HEK293 (cell line): ENCODE results near the gene LBX2.

Experiments used
- MEIS1 ChIP-seq: sonication (generic); formaldehyde crosslinking; IDR thresholded peaks from 2 replicates; pipeline ENCODE4 v1.8.1; 2022; ENCODE audit warnings: missing genetic modification reagents, mild to moderate bottlenecking, borderline replicate concordance
- OVOL3 ChIP-seq: fragments of 450-650 bp; formaldehyde crosslinking; IDR thresholded peaks from 2 replicates; pipeline ENCODE4 v1.5.1; 2016; ENCODE audit warnings: missing biosample characterization, missing genetic modification characterization
- PBX3 ChIP-seq: sonication (generic); formaldehyde crosslinking; IDR thresholded peaks from 2 replicates; pipeline ENCODE4 v1.8.1; 2022; ENCODE audit warnings: mild to moderate bottlenecking, moderate library complexity, missing genetic modification reagents
- SP2 ChIP-seq: fragments of 450-650 bp; formaldehyde crosslinking; IDR thresholded peaks from 2 replicates; pipeline ENCODE4 v1.5.1; 2016; ENCODE audit warnings: missing biosample characterization, missing genetic modification characterization
- ZBTB17 ChIP-seq: fragments of 450-650 bp; formaldehyde crosslinking; IDR thresholded peaks from 2 replicates; pipeline ENCODE4 v1.5.1; 2016; ENCODE audit warnings: missing biosample characterization, missing genetic modification characterization
- ZFHX2 ChIP-seq: fragments of 450-650 bp; formaldehyde crosslinking; conservative IDR thresholded peaks from 2 replicates; pipeline ENCODE4 v1.5.1; 2016; ENCODE audit warnings: missing biosample characterization, missing genetic modification characterization
- ZFP37 ChIP-seq: fragments of 450-650 bp; formaldehyde crosslinking; IDR thresholded peaks from 2 replicates; pipeline ENCODE4 v1.5.1; 2016; ENCODE audit warnings: missing biosample characterization, missing genetic modification characterization
- ZNF114 ChIP-seq: fragments of 450-650 bp; formaldehyde crosslinking; IDR thresholded peaks from 2 replicates; pipeline ENCODE4 v1.5.0; 2017; ENCODE audit warnings: missing biosample characterization, missing genetic modification characterization
- ZNF133 ChIP-seq: fragments of 450-650 bp; formaldehyde crosslinking; IDR thresholded peaks from 2 replicates; pipeline ENCODE4 v1.5.1; 2016; ENCODE audit warnings: missing biosample characterization, missing genetic modification characterization
- ZNF169 ChIP-seq: fragments of 450-650 bp; formaldehyde crosslinking; IDR thresholded peaks from 2 replicates; pipeline ENCODE4 v1.5.1; 2016; ENCODE audit warnings: missing biosample characterization, missing genetic modification characterization
- ZNF2 ChIP-seq: fragments of 450-650 bp; formaldehyde crosslinking; IDR thresholded peaks from 2 replicates; pipeline ENCODE4 v1.5.1; 2016; ENCODE audit warnings: missing biosample characterization, missing genetic modification characterization
- ZNF202 ChIP-seq: fragments of 450-650 bp; formaldehyde crosslinking; IDR thresholded peaks from 2 replicates; pipeline ENCODE4 v1.5.1; 2016; ENCODE audit warnings: missing biosample characterization, missing genetic modification characterization, borderline replicate concordance
- ZNF214 ChIP-seq: fragments of 450-650 bp; formaldehyde crosslinking; IDR thresholded peaks from 2 replicates; pipeline ENCODE4 v1.5.1; 2017; ENCODE audit warnings: missing biosample characterization, mild to moderate bottlenecking, missing genetic modification characterization, borderline replicate concordance
- ZNF24 ChIP-seq: fragments of 450-650 bp; formaldehyde crosslinking; IDR thresholded peaks from 2 replicates; pipeline ENCODE4 v1.5.1; 2016; ENCODE audit warnings: missing biosample characterization, missing genetic modification characterization
- ZNF248 ChIP-seq: fragments of 450-650 bp; formaldehyde crosslinking; IDR thresholded peaks from 2 replicates; pipeline ENCODE4 v1.5.1; 2017; ENCODE audit warnings: missing biosample characterization, missing genetic modification characterization
- ZNF274 ChIP-seq, 2 experiments: fragments of 200-500 bp in 1 of 2; fragments of 450-650 bp in 1 of 2; sonication (Bioruptor generic) in 1 of 2; formaldehyde crosslinking in 1 of 2; IDR thresholded peaks; 2 replicates each; pipeline versions ENCODE4 v1.5.1 to v1.6.1; 2014 to 2016; ENCODE audit warnings: borderline replicate concordance in 1 of 2, inconsistent platforms in 1 of 2, low read length in 1 of 2, missing biosample characterization in 1 of 2, missing genetic modification characterization in 1 of 2
- ZNF280D ChIP-seq: fragments of 450-650 bp; formaldehyde crosslinking; IDR thresholded peaks from 2 replicates; pipeline ENCODE4 v1.5.1; 2016; ENCODE audit warnings: missing biosample characterization, missing genetic modification characterization
- ZNF292 ChIP-seq: fragments of 450-650 bp; formaldehyde crosslinking; IDR thresholded peaks from 2 replicates; pipeline ENCODE4 v1.5.1; 2016; ENCODE audit warnings: low read depth, missing biosample characterization, missing genetic modification characterization, borderline replicate concordance
- ZNF311 ChIP-seq: fragments of 450-650 bp; formaldehyde crosslinking; IDR thresholded peaks from 2 replicates; pipeline ENCODE4 v1.5.1; 2017; ENCODE audit warnings: missing biosample characterization, missing genetic modification characterization, borderline replicate concordance
- ZNF404 ChIP-seq: fragments of 450-650 bp; formaldehyde crosslinking; IDR thresholded peaks from 2 replicates; pipeline ENCODE4 v1.5.1; 2017; ENCODE audit warnings: missing biosample characterization, missing genetic modification characterization
- ZNF423 ChIP-seq: fragments of 450-650 bp; formaldehyde crosslinking; IDR thresholded peaks from 2 replicates; pipeline ENCODE4 v1.5.1; 2016; ENCODE audit warnings: missing biosample characterization, missing genetic modification characterization
- ZNF433 ChIP-seq: fragments of 450-650 bp; formaldehyde crosslinking; IDR thresholded peaks from 2 replicates; pipeline ENCODE4 v1.5.1; 2016; ENCODE audit warnings: missing biosample characterization, missing genetic modification characterization, low read depth
- ZNF473 ChIP-seq: fragments of 450-650 bp; formaldehyde crosslinking; IDR thresholded peaks from 2 replicates; pipeline ENCODE4 v1.5.1; 2017; ENCODE audit warnings: missing biosample characterization, missing genetic modification characterization
- ZNF544 ChIP-seq: fragments of 450-650 bp; formaldehyde crosslinking; IDR thresholded peaks from 2 replicates; pipeline ENCODE4 v1.5.0; 2017; ENCODE audit warnings: missing biosample characterization, missing genetic modification characterization
- ZNF555 ChIP-seq: fragments of 450-650 bp; formaldehyde crosslinking; conservative IDR thresholded peaks from 2 replicates; pipeline ENCODE4 v1.5.1; 2017; ENCODE audit warnings: missing biosample characterization, mild to moderate bottlenecking, missing genetic modification characterization, inconsistent platforms
- ZNF558 ChIP-seq: fragments of 450-650 bp; formaldehyde crosslinking; IDR thresholded peaks from 2 replicates; pipeline ENCODE4 v1.5.1; 2016; ENCODE audit warnings: missing biosample characterization, missing genetic modification characterization
- ZNF626 ChIP-seq: fragments of 450-650 bp; sonication (Bioruptor Pico); formaldehyde crosslinking; IDR thresholded peaks from 2 replicates; pipeline ENCODE4 v1.5.1; 2018; ENCODE audit warnings: missing biosample characterization, missing genetic modification characterization, inconsistent platforms
- ZNF645 ChIP-seq: fragments of 450-650 bp; formaldehyde crosslinking; IDR thresholded peaks from 2 replicates; pipeline ENCODE4; 2016; ENCODE audit warnings: missing biosample characterization, missing genetic modification characterization
- ZNF670 ChIP-seq: fragments of 450-650 bp; formaldehyde crosslinking; IDR thresholded peaks from 2 replicates; pipeline ENCODE4 v1.5.1; 2016; ENCODE audit warnings: missing biosample characterization, missing genetic modification characterization, low read depth
- ZNF692 ChIP-seq: fragments of 450-650 bp; formaldehyde crosslinking; IDR thresholded peaks from 2 replicates; pipeline ENCODE4 v1.5.1; 2016; ENCODE audit warnings: missing biosample characterization, missing genetic modification characterization
- ZNF830 ChIP-seq: fragments of 450-650 bp; IDR thresholded peaks from 2 replicates; pipeline ENCODE4 v1.5.0; 2018; ENCODE audit warnings: missing biosample characterization, missing genetic modification characterization, low read depth, mild to moderate bottlenecking, moderate library complexity
- ZSCAN23 ChIP-seq: fragments of 450-650 bp; formaldehyde crosslinking; IDR thresholded peaks from 2 replicates; pipeline ENCODE4 v1.5.1; 2016; ENCODE audit warnings: missing biosample characterization, missing genetic modification characterization
- ZSCAN5A ChIP-seq: fragments of 450-650 bp; formaldehyde crosslinking; IDR thresholded peaks from 2 replicates; pipeline ENCODE4 v1.5.1; 2016; ENCODE audit warnings: missing biosample characterization, missing genetic modification characterization

LBX2 gene

GRCh38 chr2:74502720-74503505 lies 3.5 kb upstream of the LBX2 start (continued):
- TF ChIP-seq ZNF558 (tag by site-specific recombination) (no peak), ZNF248 (tag by site-specific recombination) (no peak), ZNF274 (IDR thresholded peaks at IDR 0.05; ENCODE audit: low read length) (no peak), ZNF274 (tag by site-specific recombination; IDR thresholded peaks at IDR 0.05; ENCODE audit: borderline replicate concordance) (no peak), ZNF404 (no peak), ZNF473 (tag by site-specific recombination) (no peak), ZNF670 (no peak), ZNF692 (tag by site-specific recombination) (peak; percentile 97), ZNF626 (tag by site-specific recombination) (no peak), ZNF114 (no peak), ZNF292 (no peak), ZFHX2 (tag by site-specific recombination) (peak; percentile 32; the same call in 1 of the 2 replicates), ZSCAN23 (no peak), ZNF214 (no peak), ZNF544 (no peak), ZNF24 (tag by site-specific recombination) (no peak), ZNF433 (tag by site-specific recombination) (no peak), MEIS1 (CRISPR knock-in tag) (no peak), PBX3 (CRISPR knock-in tag) (0 out of 2 replicates have a peak, but pooled peaks have one; percentile 60), ZNF555 (tag by site-specific recombination) (no peak), ZFP37 (tag by site-specific recombination) (0 out of 2 replicates have a peak, but pooled peaks have one; percentile 66), ZNF169 (tag by site-specific recombination) (no peak), ZNF311 (no peak), ZNF830 (tag by site-specific recombination) (no peak), ZNF645 (tag by site-specific recombination) (no peak), ZSCAN5A (tag by site-specific recombination) (no peak), ZBTB17 (tag by site-specific recombination) (peak; percentile 78), SP2 (no peak), ZNF133 (no peak), OVOL3 (no peak), ZNF280D (tag by site-specific recombination) (no peak), ZNF2 (tag by site-specific recombination) (no peak), ZNF202 (tag by site-specific recombination) (no peak), ZNF423 (tag by site-specific recombination) (peak; percentile 97)
